T-helper 22 cell (primary cell): ENCODE measurements around the gene LPGAT1.
"Not testable (repeated sequence)": the region's sequence is repeated elsewhere in the genome, so short reads cannot be mapped to it uniquely, and the experiment has no call there.

Source experiments
- DNase-seq: peaks from one replicate; pipeline ENCODE4 v3.0.0-alpha.2; 2020; ENCODE audit warnings: low read depth

The LPGAT1 gene

GRCh38 chr1:211734791-211735190 is 95.8 kb downstream of the LPGAT1 start:
- DNase-seq: no peak

GRCh38 chr1:211734359-211734758 is 96.2 kb downstream of the LPGAT1 start:
- no peak for DNase-seq

GRCh38 chr1:211732293-211732980 is 98.1 kb downstream of the LPGAT1 start:
- no peak for DNase-seq

GRCh38 chr1:211731456-211732292 is 98.9 kb downstream of the LPGAT1 start:
- DNase-seq: no peak

GRCh38 chr1:211730347-211730746 is 100.2 kb downstream of the LPGAT1 start:
- no peak for DNase-seq

GRCh38 chr1:211729238-211729637 is 101.3 kb downstream of the LPGAT1 start:
- DNase-seq: no peak

GRCh38 chr1:211726467-211726995 is 104.0 kb downstream of the LPGAT1 start:
- DNase-seq: no peak

- DNase-seq: no peak
Observed at GRCh38 chr1:211724687-211725196, 105.8 kb downstream of the LPGAT1 start.

GRCh38 chr1:211723273-211723672 is 107.3 kb downstream of the LPGAT1 start:
- DNase-seq: no peak

- no peak for DNase-seq
Observed at GRCh38 chr1:211722277-211723175, 108.0 kb downstream of the LPGAT1 start.

- DNase-seq: not testable (repeated sequence)
Observed at GRCh38 chr1:211716555-211716954, 114.0 kb downstream of the LPGAT1 start.

GRCh38 chr1:211715971-211716370 is 114.6 kb downstream of the LPGAT1 start:
- DNase-seq: no peak

GRCh38 chr1:211714154-211714553 is 116.4 kb downstream of the LPGAT1 start:
- DNase-seq: no peak

- no peak for DNase-seq
Observed at GRCh38 chr1:211713231-211713630, 117.3 kb downstream of the LPGAT1 start.

GRCh38 chr1:211711315-211711705 is 119.3 kb downstream of the LPGAT1 start:
- DNase-seq: no peak

- DNase-seq: no peak
Observed at GRCh38 chr1:211710566-211711314, 119.8 kb downstream of the LPGAT1 start.

GRCh38 chr1:211708926-211709325 is 121.6 kb downstream of the LPGAT1 start:
- DNase-seq: no peak

- DNase-seq: no peak
Observed at GRCh38 chr1:211708006-211708405, 122.6 kb downstream of the LPGAT1 start.

- no peak for DNase-seq
Observed at GRCh38 chr1:211705467-211706091, 125.0 kb downstream of the LPGAT1 start.

GRCh38 chr1:211704543-211704942 is 126.0 kb downstream of the LPGAT1 start:
- DNase-seq: no peak
